Pancreas (tissue), 10 donors: ENCODE data around the gene KRTAP10-2. TPM values are rescaled to one million over a fixed set of nuclear protein-coding genes. Genes with fewer than 3 reads are reported as not detected.
"Not testable (repeated sequence)": the region's sequence is repeated elsewhere in the genome, so short reads cannot be mapped to it uniquely, and the experiment has no call there.

Source experiments
- ATAC-seq, 4 donors: fragments of 200-7000 bp; cut with Tn5 transposase; one replicate each; pipeline versions ENCODE4 v1.8.0 to v1.9.1; 2020; ENCODE audit warnings: mild to moderate bottlenecking in 4 of 4, moderate library complexity in 4 of 4
- DNase-seq, 6 donors: peaks; one replicate each; pipeline ENCODE4 v3.0.0-alpha.2; 2020
- FAIRE-seq: peaks from 2 replicates; lab custom pipeline; 2012; peaks lifted over from hg19 to GRCh38; lab: Jason Lieb, UNC
- H3K27ac ChIP-seq, 4 donors: fragments of 200-600 bp; sonication (generic); 1 replicate in 3 of 4; 2 replicates in 1 of 4; pipeline versions ENCODE4 v1.5.0 to v1.8.0; 2020
- H3K27me3 ChIP-seq, 4 donors: fragments of 200-600 bp; one replicate each; pipeline ENCODE4 v1.8.0; 2021
- H3K36me3 ChIP-seq, 3 donors: fragments of 200-600 bp; sonication (generic) in 1 of 3; one replicate each; pipeline versions ENCODE4 v1.5.0 to v1.8.0; 2020 to 2021
- H3K4me1 ChIP-seq, 3 donors: fragments of 200-600 bp; one replicate each; pipeline ENCODE4 v1.8.0; 2021
- H3K4me3 ChIP-seq, 4 donors: fragments of 200-600 bp; sonication (generic) in 2 of 4; one replicate each; pipeline versions ENCODE4 v1.5.0 to v1.8.0; 2020 to 2021
- H3K9me3 ChIP-seq, 4 donors: fragments of 200-600 bp; one replicate each; pipeline ENCODE4 v1.8.0; 2021
- WGBS, 2 donors: extraction: QIAGEN DNeasy Blood & Tissue Kit; methylation state at CpG; one replicate each; pipeline ENCODE4 v1.1.7; 2013; 5-methylcytosine and 5-hydroxymethylcytosine counted together
- intact Hi-C, 3 donors: fragments of 100-400 bp; cut with DNase I; formaldehyde crosslinking; loops; one replicate each; pipeline versions ENCODE4 v1.11.1 to v1.14.2; 2022
- polyA plus RNA-seq, 2 donors: library from polyadenylated mRNA; stranded (reverse); fragments of 200-250 nt; gene quantifications; one replicate each; pipeline ENCODE4 v1.2.3, GENCODE V29; 2013
- total RNA-seq, 6 donors: library from RNA; stranded (reverse); fragmentation: NEBNext Ultra II Directional in 4 of 6; extraction: Animal tissue kit (Norgen Biotek cat#: 25700) in 4 of 6; gene quantifications; one replicate each; pipeline versions ENCODE4 v1.2.1 to v1.2.4, GENCODE V29; 2021 to 2023
- TF ChIP-seq, protein P1 (sequence below), 4 donors: fragments of 200-600 bp; sonication (generic) in 3 of 4; IDR thresholded peaks; one replicate each; pipeline versions ENCODE4 v1.5.0 to v1.8.0; 2021; ENCODE audit warnings: antibody characterized with exemption in 4 of 4
- donor health status: healthy with polysubstance abuse.
- donor health status: DM: no; HTN: no; CAD: no; lungs with moderate emphysema.
- donor health status: DM: no; HTN: no; CAD: no.
- donor health status: control.
- donor health status: control.
- donor health status: Bipolar disorder and iron deficiency.
- donor health status: DM: yes; HTN: yes; CAD: no.
- donor health status: DM: no; HTN: no; CAD: no.
- donor health status: DM: no; HTN: no; CAD: no.
- donor health status: DM: yes; HTN: yes; CAD: no.

KRTAP10-2 gene
- total and polyA plus RNA-seq, 8 donors: not detected

DNA sequence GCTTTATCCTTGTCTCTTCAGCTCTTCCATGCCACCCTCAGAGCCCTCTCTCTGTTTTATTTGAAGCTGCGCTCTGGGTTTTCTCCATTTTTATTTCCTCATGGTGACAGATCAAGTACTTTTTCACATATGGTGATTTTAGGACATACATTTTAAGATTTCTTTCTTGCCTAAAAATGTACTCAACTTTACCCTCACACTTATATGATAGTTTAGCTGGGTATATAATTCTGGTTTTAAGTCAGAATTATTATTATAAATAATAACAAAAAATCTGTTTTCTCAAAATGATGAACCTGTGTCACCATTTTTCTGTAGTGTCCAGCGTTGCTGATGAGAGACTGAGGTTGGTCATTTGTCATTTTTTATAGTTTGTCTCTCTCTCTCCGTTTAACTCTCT, 29.9 kb upstream of the KRTAP10-2 start:
- TF ChIP-seq, protein P1, sequence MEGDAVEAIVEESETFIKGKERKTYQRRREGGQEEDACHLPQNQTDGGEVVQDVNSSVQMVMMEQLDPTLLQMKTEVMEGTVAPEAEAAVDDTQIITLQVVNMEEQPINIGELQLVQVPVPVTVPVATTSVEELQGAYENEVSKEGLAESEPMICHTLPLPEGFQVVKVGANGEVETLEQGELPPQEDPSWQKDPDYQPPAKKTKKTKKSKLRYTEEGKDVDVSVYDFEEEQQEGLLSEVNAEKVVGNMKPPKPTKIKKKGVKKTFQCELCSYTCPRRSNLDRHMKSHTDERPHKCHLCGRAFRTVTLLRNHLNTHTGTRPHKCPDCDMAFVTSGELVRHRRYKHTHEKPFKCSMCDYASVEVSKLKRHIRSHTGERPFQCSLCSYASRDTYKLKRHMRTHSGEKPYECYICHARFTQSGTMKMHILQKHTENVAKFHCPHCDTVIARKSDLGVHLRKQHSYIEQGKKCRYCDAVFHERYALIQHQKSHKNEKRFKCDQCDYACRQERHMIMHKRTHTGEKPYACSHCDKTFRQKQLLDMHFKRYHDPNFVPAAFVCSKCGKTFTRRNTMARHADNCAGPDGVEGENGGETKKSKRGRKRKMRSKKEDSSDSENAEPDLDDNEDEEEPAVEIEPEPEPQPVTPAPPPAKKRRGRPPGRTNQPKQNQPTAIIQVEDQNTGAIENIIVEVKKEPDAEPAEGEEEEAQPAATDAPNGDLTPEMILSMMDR (IDR thresholded peaks at IDR 0.05): no peak
- H3K4me1 ChIP-seq: no peaks in the 10 kb centered on the region
- intact Hi-C loops: no loop called here
- DNase-seq: no peak
- no peak for FAIRE-seq
- H3K36me3 ChIP-seq: no peaks in the 10 kb centered on the region
- no peaks in the 10 kb centered on the region for H3K9me3 ChIP-seq
- no peak overlapping the region for H3K4me3 ChIP-seq
- ATAC-seq: no peak
- no peak overlapping the region for H3K27ac ChIP-seq
- 78 to 86% methylated on average over 3 of the region's 3 CpGs for WGBS, 2 donors
- peaks cover 0 to 10% (median 0%) of the 10 kb centered on the region in 4 donors for H3K27me3 ChIP-seq

DNA sequence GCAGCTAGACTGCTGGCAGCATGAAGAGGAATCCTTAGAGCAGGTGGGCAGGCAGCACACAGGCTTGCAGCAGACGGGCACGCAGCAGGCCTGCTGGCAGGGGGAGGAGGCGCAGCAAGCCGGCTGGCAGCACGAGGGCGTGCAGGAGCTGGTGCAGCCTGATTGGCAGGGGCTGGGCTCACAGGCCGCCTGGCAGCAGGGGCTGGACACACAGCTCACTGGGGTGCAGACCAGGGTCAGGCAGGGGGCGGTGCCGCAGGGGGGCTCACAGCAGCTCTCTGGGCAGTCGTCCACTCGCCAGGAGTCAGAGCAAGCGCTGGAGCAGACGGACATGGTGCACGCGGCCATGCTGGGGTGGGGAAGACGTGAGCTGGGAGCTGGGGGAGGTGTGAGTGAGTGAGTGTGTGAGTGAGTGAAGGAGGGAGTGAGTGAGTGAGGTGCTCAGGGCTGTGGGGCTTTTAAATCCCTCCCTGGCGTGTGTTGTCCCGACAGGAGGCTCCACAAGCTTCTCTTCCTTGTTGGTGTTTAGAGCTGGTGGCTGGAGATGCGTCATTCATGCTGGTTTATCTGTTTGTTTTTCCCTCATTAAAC, 29.0 kb upstream of the KRTAP10-2 start, which contains the start of gene KRTAP10-5:
TSS of gene KRTAP10-5 (minus strand) at position 374 of the 591 bp plus-strand sequence. CDS start at position 348, 26 bp downstream.
- H3K36me3 ChIP-seq, H3K27me3 ChIP-seq, intact Hi-C loops, H3K9me3 ChIP-seq, DNase-seq, H3K4me3 ChIP-seq, FAIRE-seq, H3K27ac ChIP-seq, ATAC-seq, H3K4me1 ChIP-seq: not testable (repeated sequence)
- 24 to 40% methylated on average over 16 to 19 of the region's 19 CpGs for WGBS, 2 donors

DNA sequence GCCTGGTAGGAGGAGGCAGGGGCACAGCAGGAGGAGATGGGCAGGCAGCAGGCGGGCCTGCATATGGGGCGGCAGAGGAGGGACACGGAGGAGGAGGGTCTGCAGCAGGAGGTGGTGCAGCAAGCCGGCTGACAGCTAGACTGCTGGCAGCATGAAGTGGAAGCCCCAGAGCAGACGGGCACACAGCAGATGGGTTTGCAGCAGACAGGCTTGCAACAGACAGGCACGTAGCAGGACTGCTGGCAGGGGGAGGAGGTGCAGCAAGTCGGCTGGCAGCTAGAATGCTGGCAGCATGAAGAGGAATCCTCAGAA, 28.5 kb upstream of the KRTAP10-2 start:
- ATAC-seq (no peak), DNase-seq (no peak), FAIRE-seq (no peak)
- H3K4me3 ChIP-seq: no peak overlapping the region
- no peaks in the 10 kb centered on the region for H3K9me3 ChIP-seq
- TF ChIP-seq, protein P1 (IDR thresholded peaks at IDR 0.05): no peak
- intact Hi-C loops: no loop called here
- no peaks in the 10 kb centered on the region for H3K36me3 ChIP-seq
- H3K27ac ChIP-seq: no peak overlapping the region
- 48 to 53% methylated on average over 7 of the region's 7 CpGs for WGBS, 2 donors
- H3K27me3 ChIP-seq: peaks cover 0 to 5% (median 0%) of the 10 kb centered on the region in 4 donors
- no peaks in the 10 kb centered on the region for H3K4me1 ChIP-seq

DNA sequence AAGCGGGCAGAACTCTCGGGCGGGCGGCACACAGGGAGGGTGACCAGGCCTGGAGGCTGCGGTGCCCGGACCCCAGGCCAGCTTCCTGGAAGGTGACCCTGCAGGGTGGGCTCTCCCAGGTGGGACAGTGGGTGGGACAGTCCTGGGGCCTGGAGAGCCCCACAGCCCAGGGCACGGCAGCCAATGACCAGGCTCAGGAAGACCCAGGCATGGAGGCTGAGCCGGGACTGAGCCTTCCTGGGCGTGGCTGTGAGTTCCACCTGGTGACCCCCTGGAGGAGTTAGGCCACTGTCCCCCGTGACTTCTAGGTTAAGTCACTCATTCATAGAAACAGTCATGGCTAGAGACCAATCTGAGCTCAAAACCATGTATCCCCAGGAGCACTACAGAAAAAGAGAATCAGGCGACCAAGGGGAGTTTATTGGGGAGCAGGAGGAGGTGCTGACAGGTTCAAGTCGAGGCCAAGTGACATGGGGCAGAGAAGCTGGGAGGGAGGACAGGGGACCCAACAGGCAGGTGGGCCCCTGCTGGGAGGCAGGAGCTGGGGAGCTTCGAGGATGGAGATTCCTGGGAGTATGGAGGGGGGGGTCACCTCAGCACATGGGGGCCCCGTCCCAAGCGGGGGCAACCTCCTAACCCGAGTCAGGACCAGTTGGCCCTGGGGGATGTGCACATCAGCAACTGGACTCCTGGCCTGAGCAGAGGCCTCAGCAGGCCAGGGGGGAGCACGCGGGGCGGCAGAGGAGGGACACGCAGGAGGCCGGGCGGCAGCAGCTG, 27.9 kb upstream of the KRTAP10-2 start:
- Histone ChIP-seq H3K4me3 (no peak overlapping the region), H3K36me3 (no peaks in the 10 kb centered on the region), H3K27ac (no peak overlapping the region), H3K9me3 (no peaks in the 10 kb centered on the region), H3K4me1 (no peaks in the 10 kb centered on the region), H3K27me3 (peaks cover 0 to 5% (median 0%) of the 10 kb centered on the region in 4 donors)
- DNase-seq: no peak
- intact Hi-C loops: no loop called here
- 62 to 69% methylated on average over 12 to 22 of the region's 22 CpGs for WGBS, 2 donors
- TF ChIP-seq, protein P1 (IDR thresholded peaks at IDR 0.05): no peak
- FAIRE-seq: no peak
- no peak for ATAC-seq

DNA sequence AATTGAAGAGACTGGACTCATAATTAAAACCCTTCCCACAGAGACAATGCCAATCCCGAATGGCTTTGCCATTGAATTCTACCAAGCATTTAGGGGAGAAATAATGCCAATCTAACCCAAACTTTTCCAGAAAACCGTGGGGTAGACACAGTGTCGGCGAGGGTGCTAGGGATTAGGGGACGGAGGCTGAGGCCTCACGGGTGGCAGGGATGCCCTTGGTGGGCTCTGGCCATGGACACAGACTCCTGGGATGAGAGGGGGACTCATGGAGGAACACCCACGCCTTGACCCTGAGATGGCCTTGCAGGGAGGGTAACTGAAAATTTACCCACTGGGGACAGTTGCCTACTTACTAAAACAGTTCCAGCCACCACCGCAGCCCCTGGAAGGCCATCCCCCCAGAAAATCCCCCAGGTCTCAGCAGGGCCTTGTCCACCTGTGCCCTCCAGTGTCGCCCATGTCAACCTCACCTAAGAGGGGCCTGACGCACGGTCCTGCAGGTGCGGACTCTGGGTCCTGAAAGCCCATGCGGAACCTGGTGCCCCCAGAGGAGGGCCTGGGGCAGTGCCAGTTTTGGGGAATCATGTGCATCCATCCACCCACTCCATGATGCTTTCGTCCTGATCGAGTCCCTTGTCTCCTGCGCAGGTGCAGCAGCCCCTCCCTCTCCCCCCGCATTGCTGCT, 27.2 kb upstream of the KRTAP10-2 start:
- Histone ChIP-seq H3K9me3 (no peaks in the 10 kb centered on the region), H3K27ac (no peak overlapping the region), H3K4me1 (no peaks in the 10 kb centered on the region), H3K27me3 (peaks cover 0 to 5% (median 0%) of the 10 kb centered on the region in 4 donors), H3K36me3 (no peaks in the 10 kb centered on the region), H3K4me3 (no peak overlapping the region)
- TF ChIP-seq, protein P1 (IDR thresholded peaks at IDR 0.05): no peak
- intact Hi-C loops: no loop called here
- 84 to 90% methylated on average over 17 of the region's 17 CpGs for WGBS, 2 donors
- ATAC-seq: no peak
- no peak for FAIRE-seq
- DNase-seq: no peak
